Frontal cortex (tissue), 4 donors: Measurements from ENCODE around the gene TM9SF3. TPM values are rescaled to one million over a fixed set of nuclear protein-coding genes. Genes with fewer than 3 reads are reported as not detected.
A peak's percentile ranks its signal among the peaks of the same experiment; 100 is the strongest.

Experiments used
- DNase-seq, 2 donors: peaks; one replicate each; pipeline ENCODE4 v3.0.0; 2012; ENCODE audit warnings: low spot score in 2 of 2
- FAIRE-seq: peaks from 2 replicates; lab custom pipeline; 2012; peaks lifted over from hg19 to GRCh38; lab: Jason Lieb, UNC
- total RNA-seq: library from RNA; depleted of rRNA; stranded (reverse); fragments of >200 nt; gene quantifications from one replicate; pipeline ENCODE4 v1.2.3, GENCODE V29; 2014
- donor health status: control.
- donor health status: control.
- donor health status: control.

The TM9SF3 gene
- total RNA-seq, 1 donor from 2014 or later = 130 TPM

GRCh38 chr10:96606946-96607345, 20.1 kb upstream of the TM9SF3 start:
- FAIRE-seq = no peak
- no peak for DNase-seq

GRCh38 chr10:96606216-96606615, 19.4 kb upstream of the TM9SF3 start:
- no peak for FAIRE-seq
- no peak for DNase-seq

- DNase-seq (no peak), FAIRE-seq (no peak)
Measured at GRCh38 chr10:96600337-96600736, 13.5 kb upstream of the TM9SF3 start.

- FAIRE-seq = no peak
- DNase-seq = no peak
Measured at GRCh38 chr10:96598846-96599245, 12.0 kb upstream of the TM9SF3 start.

- DNase-seq = no peak
- no peak for FAIRE-seq
Measured at GRCh38 chr10:96596422-96597407, 9.9 kb upstream of the TM9SF3 start.

GRCh38 chr10:96595741-96596140, 8.9 kb upstream of the TM9SF3 start:
- DNase-seq = no peak
- FAIRE-seq = no peak

GRCh38 chr10:96591946-96592345, 5.1 kb upstream of the TM9SF3 start:
- FAIRE-seq (no peak), DNase-seq (no peak)

- FAIRE-seq = no peak
- DNase-seq = no peak
Measured at GRCh38 chr10:96588616-96589419, 2.0 kb upstream of the TM9SF3 start.

GRCh38 chr10:96588060-96588554, 1.3 kb upstream of the TM9SF3 start:
- DNase-seq (no peak), FAIRE-seq (no peak)

GRCh38 chr10:96587264-96588059, 650 bp upstream of the TM9SF3 start:
- DNase-seq (peak in 1 of 2 donors; percentile 16), FAIRE-seq (no peak)

- DNase-seq = no peak
Measured at GRCh38 chr10:96585736-96586418, 935 bp downstream of the TM9SF3 start.

GRCh38 chr10:96584474-96584873, 2.3 kb downstream of the TM9SF3 start:
- no peak for DNase-seq
- FAIRE-seq = no peak

More at GRCh38 chr10:96585736-96586418, 935 bp downstream of the TM9SF3 start:
- FAIRE-seq = no peak

- DNase-seq (no peak), FAIRE-seq (no peak)
Measured at GRCh38 chr10:96584035-96584434, 2.8 kb downstream of the TM9SF3 start.

- DNase-seq (no peak), FAIRE-seq (peak; percentile 6)
Measured at GRCh38 chr10:96579133-96579532, 7.7 kb downstream of the TM9SF3 start.

- FAIRE-seq = no peak
- DNase-seq = no peak
Measured at GRCh38 chr10:96578633-96579032, 8.2 kb downstream of the TM9SF3 start.

GRCh38 chr10:96578022-96578421, 8.8 kb downstream of the TM9SF3 start:
- DNase-seq = no peak

GRCh38 chr10:96577069-96577468, 9.7 kb downstream of the TM9SF3 start:
- FAIRE-seq (no peak), DNase-seq (no peak)

More at GRCh38 chr10:96578022-96578421, 8.8 kb downstream of the TM9SF3 start:
- no peak for FAIRE-seq

GRCh38 chr10:96576277-96576980, 10.4 kb downstream of the TM9SF3 start:
- FAIRE-seq (no peak), DNase-seq (no peak)
